Activated T-cell treated with anti-CD3 and anti-CD28 coated beads, Interleukin-2, amount 50 U/mL, for 24 hours (primary cell): ENCODE data around the gene MAPK1IP1L.

ENCODE experiments used
- DNase-seq: peaks from one replicate; pipeline ENCODE4 v3.0.0-alpha.2; 2020
- H3K27ac Mint-ChIP-seq: 2 replicates; pipeline ENCODE4 v1.8.0; 2020; ENCODE audit warnings: mild to moderate bottlenecking, mixed read lengths
- H3K27me3 Mint-ChIP-seq: 2 replicates; pipeline ENCODE4 v1.8.0; 2020; ENCODE audit warnings: mixed read lengths
- H3K36me3 Mint-ChIP-seq: 2 replicates; pipeline ENCODE4 v1.8.0; 2020; ENCODE audit warnings: low read depth, mixed read lengths
- H3K4me1 Mint-ChIP-seq: 2 replicates; pipeline ENCODE4 v1.8.0; 2020; ENCODE audit warnings: low read depth, mixed read lengths
- H3K4me3 Mint-ChIP-seq: 2 replicates; pipeline ENCODE4 v1.8.0; 2020; ENCODE audit warnings: mild to moderate bottlenecking, moderate library complexity, mixed read lengths
- H3K9me3 Mint-ChIP-seq: 2 replicates; pipeline ENCODE4 v1.8.0; 2020; ENCODE audit warnings: mixed read lengths

MAPK1IP1L gene

DNA sequence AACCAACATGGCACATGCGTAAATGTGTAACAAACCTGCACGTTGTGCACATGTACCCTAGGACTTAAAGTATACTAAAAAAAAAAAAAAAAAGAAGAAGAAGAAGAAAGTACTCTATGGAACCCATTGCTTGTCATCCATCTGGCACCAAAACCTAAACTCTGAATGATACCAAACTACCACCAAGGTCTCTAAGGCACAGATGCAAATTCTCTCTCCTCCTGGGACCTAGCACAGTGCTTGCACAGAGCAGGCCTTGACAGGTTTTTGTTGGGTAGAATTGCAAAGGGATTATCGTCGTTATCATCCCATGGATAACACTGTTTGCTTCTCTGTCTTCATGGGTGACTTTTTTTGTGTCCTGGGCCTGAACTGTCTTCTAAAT lies 64.4 kb downstream of the MAPK1IP1L start:
- no peak for DNase-seq
- no peaks in the 10 kb centered on the region for H3K4me1 Mint-ChIP-seq
- H3K27me3 Mint-ChIP-seq: no peaks in the 10 kb centered on the region
- no peak overlapping the region for H3K27ac Mint-ChIP-seq
- H3K9me3 Mint-ChIP-seq: no peaks in the 10 kb centered on the region
- no peak overlapping the region for H3K4me3 Mint-ChIP-seq
- H3K36me3 Mint-ChIP-seq: no peaks in the 10 kb centered on the region

DNA sequence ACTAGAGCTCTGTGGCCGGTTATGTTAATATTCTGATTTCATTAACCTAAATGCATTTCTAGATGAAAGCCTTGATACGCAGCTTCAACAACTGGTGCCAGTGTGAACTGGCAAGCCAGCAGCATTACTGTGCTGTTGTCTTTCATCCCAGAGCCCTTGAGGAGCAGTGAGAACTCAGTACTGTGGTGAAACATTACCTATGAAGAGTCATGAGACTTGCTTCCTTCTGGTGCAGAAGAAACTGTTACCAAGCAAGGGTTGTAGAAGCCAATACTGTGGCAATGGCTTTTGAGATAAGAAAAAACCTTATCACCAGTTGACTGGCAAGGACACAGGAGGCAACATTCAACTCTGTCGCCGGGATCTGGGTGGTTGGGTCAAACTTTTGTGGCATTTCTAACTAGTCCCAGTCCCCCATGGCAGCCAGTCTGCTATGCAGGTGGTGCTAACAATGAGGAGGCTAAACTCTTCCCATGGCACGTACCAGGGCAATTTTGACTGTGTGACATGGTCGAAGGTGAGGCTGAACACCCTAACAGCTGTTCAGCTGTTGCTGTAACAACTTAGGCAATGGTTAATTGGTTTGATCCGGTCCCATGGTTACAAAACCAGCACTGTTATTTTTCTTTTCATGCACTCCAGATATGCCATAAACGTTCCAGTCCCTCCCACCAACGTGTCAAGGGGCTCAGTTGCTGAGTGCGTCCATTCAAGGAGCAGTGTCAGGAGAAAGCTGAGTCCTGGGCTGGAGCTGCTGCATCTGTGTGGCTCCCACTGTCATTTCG lies 65.0 kb downstream of the MAPK1IP1L start:
- Mint-ChIP-seq H3K27me3 (no peaks in the 10 kb centered on the region), H3K4me3 (no peak overlapping the region), H3K27ac (no peak overlapping the region), H3K4me1 (no peaks in the 10 kb centered on the region), H3K9me3 (no peaks in the 10 kb centered on the region), H3K36me3 (no peaks in the 10 kb centered on the region)
- no peak for DNase-seq

DNA sequence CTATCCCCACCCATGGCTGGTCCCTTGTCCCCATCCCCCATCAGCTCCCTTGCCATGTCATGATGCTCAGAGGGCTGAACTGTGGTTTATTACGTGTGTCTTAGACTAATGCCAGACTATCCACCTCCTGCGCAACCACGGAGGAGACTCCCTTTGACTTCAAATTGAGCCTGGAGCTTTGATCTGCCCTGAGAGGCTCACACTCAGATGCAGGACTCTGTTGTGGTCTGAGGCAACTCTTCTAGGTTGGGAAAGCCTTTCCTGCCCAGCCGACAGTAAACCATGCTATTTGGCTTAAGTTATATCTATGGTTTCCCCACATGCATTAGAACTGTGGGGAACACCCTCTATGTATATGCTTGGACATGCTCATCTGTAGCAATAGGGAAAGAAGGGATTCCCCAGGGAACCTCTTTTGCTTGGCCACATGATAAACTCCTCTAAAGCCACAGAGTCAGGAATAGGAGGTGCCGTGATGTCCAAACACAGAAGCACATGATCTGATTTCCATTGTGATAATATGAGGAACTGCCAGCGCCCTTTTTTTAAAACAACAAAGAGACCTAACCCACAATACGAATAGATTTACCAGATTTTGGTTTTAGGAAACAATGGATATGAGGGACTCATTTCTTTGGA lies 66.5 kb downstream of the MAPK1IP1L start:
- no peak overlapping the region for H3K4me3 Mint-ChIP-seq
- H3K9me3 Mint-ChIP-seq: no peaks in the 10 kb centered on the region
- H3K4me1 Mint-ChIP-seq: peaks cover 2% of the 10 kb centered on the region
- H3K36me3 Mint-ChIP-seq: no peaks in the 10 kb centered on the region
- no peak for DNase-seq
- H3K27me3 Mint-ChIP-seq: no peaks in the 10 kb centered on the region
- no peak overlapping the region for H3K27ac Mint-ChIP-seq

DNA sequence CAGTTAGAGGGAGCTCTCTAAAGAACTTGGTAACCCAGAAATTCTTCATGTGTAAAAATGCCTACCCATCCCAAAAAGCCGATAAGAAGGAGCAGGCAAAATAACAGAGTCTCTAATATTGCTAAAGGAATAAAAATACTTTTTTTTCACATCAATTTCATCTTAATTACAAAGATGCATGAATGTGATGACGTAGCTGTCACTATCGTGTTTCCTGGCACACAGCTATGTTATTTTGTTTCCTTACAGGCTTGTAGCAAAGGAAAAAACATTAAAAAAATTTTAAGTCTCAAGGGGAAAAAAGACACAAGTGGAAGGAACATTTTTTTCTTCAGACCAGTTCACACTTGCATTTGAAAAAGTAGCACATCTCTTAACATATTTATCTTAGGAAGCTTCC lies 67.3 kb downstream of the MAPK1IP1L start:
- H3K27ac Mint-ChIP-seq: no peak overlapping the region
- H3K27me3 Mint-ChIP-seq: no peaks in the 10 kb centered on the region
- DNase-seq: no peak
- H3K4me3 Mint-ChIP-seq: no peak overlapping the region
- no peaks in the 10 kb centered on the region for H3K36me3 Mint-ChIP-seq
- peaks cover 4% of the 10 kb centered on the region for H3K4me1 Mint-ChIP-seq
- no peaks in the 10 kb centered on the region for H3K9me3 Mint-ChIP-seq
